Peyer's patch (tissue), 4 donors: ENCODE measurements around the gene FOXQ1.

ENCODE experiments used
- CTCF ChIP-seq, 6 experiments: fragments of 450-650 bp in 4 of 6; fragments of 200-600 bp in 2 of 6; sonication (generic) in 1 of 6; IDR thresholded peaks; one replicate each; pipeline ENCODE4 v1.5.1; 2017 to 2019; ENCODE audit warnings: antibody characterized with exemption in 6 of 6, mild to moderate bottlenecking in 3 of 6, moderate library complexity in 1 of 6
- POLR2A ChIP-seq, 2 donors: fragments of 450-650 bp; IDR thresholded peaks; one replicate each; pipeline ENCODE4 v1.5.1; 2017; ENCODE audit warnings: antibody characterized with exemption in 2 of 2, mild to moderate bottlenecking in 2 of 2, moderate library complexity in 2 of 2

GRCh38 chr6:1296079-1296478 is 15.8 kb upstream of the FOXQ1 start:
- TF ChIP-seq POLR2A (IDR thresholded peaks at IDR 0.05) (no peak), CTCF (IDR thresholded peaks at IDR 0.05) (no peak)
